ENCODE results near the gene SV2B. TPM values are rescaled to one million over a fixed set of nuclear protein-coding genes. Genes with fewer than 3 reads are reported as not detected.

SV2B gene
- total RNA-seq, 1 experiment from 2014 or later = not detected

GRCh38 chr15:91192690-91193377 is 92.8 kb downstream of the SV2B start:
- Histone ChIP-seq H3K27me3 (ENCODE audit: insufficient read depth, low read length) (no peaks in the 10 kb centered on the region), H3K27ac (ENCODE audit: insufficient read length, low read depth, low read length) (no peak overlapping the region), H2BK12ac (ENCODE audit: insufficient read length, low read depth, low read length) (no peak overlapping the region), H3K23me2 (ENCODE audit: insufficient read length, low read depth, low read length, poor library complexity, severe bottlenecking) (no peaks in the 10 kb centered on the region), H3K79me2 (ENCODE audit: insufficient read depth, low read length) (no peaks in the 10 kb centered on the region), H2AK5ac (ENCODE audit: insufficient read length, low read length) (no peak overlapping the region), H2BK5ac (ENCODE audit: insufficient read length, low read length) (no peak overlapping the region), H3K4ac (ENCODE audit: low read depth, low read length) (no peak overlapping the region), H2AFZ (ENCODE audit: low read length) (no peak overlapping the region), H3K79me1 (ENCODE audit: insufficient read depth, low read depth, low read length, poor library complexity, severe bottlenecking) (no peaks in the 10 kb centered on the region), H4K20me1 (ENCODE audit: control insufficient read depth, insufficient read depth, insufficient read length) (no peaks in the 10 kb centered on the region), H3K9me3 (ENCODE audit: control insufficient read depth, low read depth, low read length) (no peaks in the 10 kb centered on the region), H4K8ac (replicated peaks; ENCODE audit: insufficient read length, low read depth, low read length) (no peak overlapping the region), H3K9ac (ENCODE audit: extremely low read depth, insufficient read length, low read length) (no peak overlapping the region), H2BK20ac (ENCODE audit: low read depth, low read length, poor library complexity, severe bottlenecking) (no peak overlapping the region), H4K5ac (ENCODE audit: insufficient read length, low read depth, low read length) (no peak overlapping the region), H4K91ac (ENCODE audit: insufficient read length, low read depth, low read length) (no peak overlapping the region), H3K23ac (ENCODE audit: insufficient read length, low read depth, low read length) (no peak overlapping the region), H3K18ac (ENCODE audit: insufficient read length, low read depth, low read length) (no peak overlapping the region), H3K14ac (ENCODE audit: insufficient read depth, low read length) (no peak overlapping the region), H3K4me2 (ENCODE audit: insufficient read depth, insufficient read length, low read length) (no peak overlapping the region), H3K4me1 (ENCODE audit: insufficient read depth, low read length) (no peaks in the 10 kb centered on the region), H3K56ac (ENCODE audit: insufficient read length, low read depth, low read length) (no peak overlapping the region), H2BK120ac (ENCODE audit: low read depth, low read length, poor library complexity, severe bottlenecking) (no peak overlapping the region), H3T11ph (ENCODE audit: low read length) (no peak overlapping the region), H2BK15ac (ENCODE audit: low read depth, low read length) (no peak overlapping the region)
- Mint-ChIP-seq H3K27ac (no peak overlapping the region), H3K36me3 (ENCODE audit: insufficient read depth in 1 of 3, low read depth in 3 of 3) (no peaks in the 10 kb centered on the region), H3K4me3 (no peak overlapping the region), H3K4me1 (peaks cover 6 to 8% of the 10 kb centered on the region in 2 experiments), H3K27me3 (ENCODE audit: low read depth) (peaks cover 2% of the 10 kb centered on the region; the same call in 1 of the 2 replicates), H3K9me3 (no peaks in the 10 kb centered on the region)
- no peak for DNase-seq
- no peak for TF ChIP-seq CTCF (conservative IDR thresholded peaks at IDR 0.05)
- no CpG with 5 or more reads among the region's 11 CpGs for WGBS (ENCODE audit: extremely low coverage, insufficient read length, low lambda C conversion rate)

All from H9 (cell line).